ENCODE results near the gene PLA2G12B.

DNA sequence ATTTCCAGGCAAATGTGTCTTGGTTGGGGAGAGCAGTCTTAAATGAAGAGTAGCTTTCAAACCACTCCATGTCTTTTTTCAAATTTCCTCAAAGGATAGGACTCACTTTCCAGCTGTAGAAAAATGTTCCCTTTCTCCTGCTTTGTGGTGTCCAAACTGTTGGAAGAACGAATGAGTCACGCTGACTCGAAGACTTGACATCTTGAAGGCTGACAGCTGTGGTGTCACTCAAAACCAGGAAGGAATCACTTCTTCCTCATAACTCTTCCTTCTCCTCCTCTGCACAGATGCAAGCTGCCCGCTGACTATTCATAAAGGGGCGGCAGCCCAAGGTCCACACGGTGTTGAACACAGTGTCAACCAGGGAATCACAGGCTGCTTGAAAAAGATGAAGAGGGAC, 19.2 kb downstream of the PLA2G12B start:
- no peak for TF ChIP-seq CTCF (IDR thresholded peaks at IDR 0.05)
- TF ChIP-seq ZFX (IDR thresholded peaks at IDR 0.05; ENCODE audit: borderline replicate concordance): no peak

Data from 22Rv1 (cell line).